NCI-H524 treated with DMSO at 0.1 percent for 48 hours (cell line): ENCODE measurements around the gene WDR36.

Experiments used
- DNase-seq: peaks from one replicate; lab custom pipeline; 2025; lab: John Stamatoyannopoulos, UW

WDR36 gene

GRCh38 chr5:111106320-111106948 lies 14.3 kb downstream of the WDR36 start:
- DNase-seq, result no peak

- DNase-seq, result no peak
Measured at GRCh38 chr5:111107371-111107770, 15.2 kb downstream of the WDR36 start.

- no peak for DNase-seq
Measured at GRCh38 chr5:111111956-111112355, 19.8 kb downstream of the WDR36 start.

GRCh38 chr5:111113678-111114077 lies 21.5 kb downstream of the WDR36 start:
- DNase-seq, result no peak

- DNase-seq, result no peak
Measured at GRCh38 chr5:111115229-111115628, 23.1 kb downstream of the WDR36 start.

- DNase-seq, result no peak
Measured at GRCh38 chr5:111116550-111116949, 24.4 kb downstream of the WDR36 start.

GRCh38 chr5:111117136-111117535 lies 25.0 kb downstream of the WDR36 start:
- DNase-seq, result no peak

- DNase-seq, result no peak
Measured at GRCh38 chr5:111119221-111119620, 27.1 kb downstream of the WDR36 start.

- DNase-seq, result no peak
Measured at GRCh38 chr5:111119856-111120255, 27.7 kb downstream of the WDR36 start.

- DNase-seq, result no peak
Measured at GRCh38 chr5:111120911-111121310, 28.8 kb downstream of the WDR36 start.

GRCh38 chr5:111121926-111122325 lies 29.8 kb downstream of the WDR36 start:
- DNase-seq, result no peak

GRCh38 chr5:111122398-111122797 lies 30.2 kb downstream of the WDR36 start:
- no peak for DNase-seq

GRCh38 chr5:111124793-111125192 lies 32.6 kb downstream of the WDR36 start:
- no peak for DNase-seq

- no peak for DNase-seq
Measured at GRCh38 chr5:111126896-111127295, 34.7 kb downstream of the WDR36 start.

- no peak for DNase-seq
Measured at GRCh38 chr5:111127453-111128195, 35.5 kb downstream of the WDR36 start.

- no peak for DNase-seq
Measured at GRCh38 chr5:111129938-111130337, 37.8 kb downstream of the WDR36 start.

- DNase-seq, result no peak
Measured at GRCh38 chr5:111131356-111131755, 39.2 kb downstream of the WDR36 start.

- DNase-seq, result no peak
Measured at GRCh38 chr5:111132076-111132475, 39.9 kb downstream of the WDR36 start.

GRCh38 chr5:111132731-111133435 lies 40.7 kb downstream of the WDR36 start:
- no peak for DNase-seq

GRCh38 chr5:111133436-111133751 lies 41.2 kb downstream of the WDR36 start:
- DNase-seq, result no peak

- DNase-seq, result no peak
Measured at GRCh38 chr5:111134087-111134486, 41.9 kb downstream of the WDR36 start.

GRCh38 chr5:111134864-111135263 lies 42.7 kb downstream of the WDR36 start:
- no peak for DNase-seq

GRCh38 chr5:111135363-111135762 lies 43.2 kb downstream of the WDR36 start:
- no peak for DNase-seq
